ENCODE measurements around the gene SLC35F2. TPM values are rescaled to one million over a fixed set of nuclear protein-coding genes. Genes with fewer than 3 reads are reported as not detected.

Gene SLC35F2
- total RNA-seq, 3 donors from 2014 or later (not counting 1 experiment from before 2014, with no cell fraction given), result 1.2 to 3.7 (median 2.7) TPM

GRCh38 chr11:107819361-107820014 lies 39.1 kb downstream of the SLC35F2 start:
- Mint-ChIP-seq H3K4me1 (no peaks in the 10 kb centered on the region), H3K4me3 (no peak overlapping the region), H3K27me3 (ENCODE audit: low read depth in 2 of 2) (peaks cover 0 to 2% of the 10 kb centered on the region in 2 donors), H3K9me3 (no peaks in the 10 kb centered on the region), H3K27ac (no peak overlapping the region), H3K36me3 (no peaks in the 10 kb centered on the region)
- no peaks in the 10 kb centered on the region for H3K4me1 ChIP-seq (ENCODE audit: control insufficient read depth, insufficient read depth, low read length)
- DNase-seq (no peak), ATAC-seq (no peak)
- no peak overlapping the region for H3K4me3 ChIP-seq (ENCODE audit: low read length)
- TF ChIP-seq CTCF (IDR thresholded peaks at IDR 0.05), result no peak
- H3K36me3 ChIP-seq (ENCODE audit: control insufficient read depth, insufficient read depth, low read length), result no peaks in the 10 kb centered on the region
- H3K27ac ChIP-seq (ENCODE audit: low read length), result no peak overlapping the region
- no peaks in the 10 kb centered on the region for H3K9me3 ChIP-seq (ENCODE audit: control insufficient read depth, insufficient read depth, low read length)
- intact Hi-C loops (cut with micrococcal nuclease), result no loop called here
- H3K27me3 ChIP-seq (ENCODE audit: control insufficient read depth, insufficient read depth, low read length), result no peaks in the 10 kb centered on the region
- WGBS (ENCODE audit: insufficient coverage), result 87% methylated on average over 4 of the region's 5 CpGs

GRCh38 chr11:107818491-107818890 lies 40.1 kb downstream of the SLC35F2 start:
- H3K4me1 ChIP-seq (ENCODE audit: control insufficient read depth, insufficient read depth, low read length), result no peaks in the 10 kb centered on the region
- no peak overlapping the region for H3K4me3 ChIP-seq (ENCODE audit: low read length)
- WGBS (ENCODE audit: insufficient coverage), result 97% methylated on average over 2 of the region's 3 CpGs
- Mint-ChIP-seq H3K4me1 (no peaks in the 10 kb centered on the region), H3K27ac (no peak overlapping the region), H3K36me3 (no peaks in the 10 kb centered on the region), H3K9me3 (no peaks in the 10 kb centered on the region), H3K27me3 (ENCODE audit: low read depth in 2 of 2) (peaks cover 0 to 2% of the 10 kb centered on the region in 2 donors), H3K4me3 (no peak overlapping the region)
- H3K27me3 ChIP-seq (ENCODE audit: control insufficient read depth, insufficient read depth, low read length), result no peaks in the 10 kb centered on the region
- H3K27ac ChIP-seq (ENCODE audit: low read length), result no peak overlapping the region
- intact Hi-C loops (cut with micrococcal nuclease), result no loop called here
- ATAC-seq (no peak), DNase-seq (no peak)
- H3K36me3 ChIP-seq (ENCODE audit: control insufficient read depth, insufficient read depth, low read length), result no peaks in the 10 kb centered on the region
- TF ChIP-seq CTCF (IDR thresholded peaks at IDR 0.05), result no peak
- no peaks in the 10 kb centered on the region for H3K9me3 ChIP-seq (ENCODE audit: control insufficient read depth, insufficient read depth, low read length)

GRCh38 chr11:107816028-107816427 lies 42.6 kb downstream of the SLC35F2 start:
- Mint-ChIP-seq H3K27me3 (ENCODE audit: low read depth in 2 of 2) (no peaks in the 10 kb centered on the region), H3K4me3 (no peak overlapping the region), H3K27ac (no peak overlapping the region), H3K36me3 (no peaks in the 10 kb centered on the region), H3K9me3 (no peaks in the 10 kb centered on the region), H3K4me1 (no peaks in the 10 kb centered on the region)
- Histone ChIP-seq H3K4me1 (ENCODE audit: control insufficient read depth, insufficient read depth, low read length) (no peaks in the 10 kb centered on the region), H3K36me3 (ENCODE audit: control insufficient read depth, insufficient read depth, low read length) (no peaks in the 10 kb centered on the region), H3K27me3 (ENCODE audit: control insufficient read depth, insufficient read depth, low read length) (no peaks in the 10 kb centered on the region), H3K27ac (ENCODE audit: low read length) (no peak overlapping the region), H3K4me3 (ENCODE audit: low read length) (no peak overlapping the region), H3K9me3 (ENCODE audit: control insufficient read depth, insufficient read depth, low read length) (no peaks in the 10 kb centered on the region)
- intact Hi-C loops (cut with micrococcal nuclease), result no loop called here
- ATAC-seq, result no peak
- no CpG with 5 or more reads among the region's 2 CpGs for WGBS (ENCODE audit: insufficient coverage)
- TF ChIP-seq CTCF (IDR thresholded peaks at IDR 0.05), result no peak
- DNase-seq, result no peak

- no peak for TF ChIP-seq CTCF (IDR thresholded peaks at IDR 0.05)
- ATAC-seq, result no peak
- intact Hi-C loops (cut with micrococcal nuclease), result no loop called here
- peaks cover 6% of the 10 kb centered on the region for H3K36me3 ChIP-seq (ENCODE audit: control insufficient read depth, insufficient read depth, low read length)
- no peaks in the 10 kb centered on the region for H3K9me3 Mint-ChIP-seq
- H3K27me3 ChIP-seq (ENCODE audit: control insufficient read depth, insufficient read depth, low read length), result no peaks in the 10 kb centered on the region
- no peaks in the 10 kb centered on the region for H3K4me1 Mint-ChIP-seq
- DNase-seq, result no peak
- H3K4me3 ChIP-seq (ENCODE audit: low read length), result no peak overlapping the region
- no peaks in the 10 kb centered on the region for H3K9me3 ChIP-seq (ENCODE audit: control insufficient read depth, insufficient read depth, low read length)
- H3K27ac Mint-ChIP-seq, result no peak overlapping the region
- H3K4me3 Mint-ChIP-seq, result no peak overlapping the region
- no peaks in the 10 kb centered on the region for H3K4me1 ChIP-seq (ENCODE audit: control insufficient read depth, insufficient read depth, low read length)
- no peaks in the 10 kb centered on the region for H3K36me3 Mint-ChIP-seq
- H3K27ac ChIP-seq (ENCODE audit: low read length), result no peak overlapping the region
- H3K27me3 Mint-ChIP-seq (ENCODE audit: low read depth in 2 of 2), result no peaks in the 10 kb centered on the region
These were observed 47.7 kb downstream of the SLC35F2 start for GRCh38 chr11:107810875-107811274.
